H1 (cell line): Measurements from ENCODE around the gene GPR61. TPM values are rescaled to one million over a fixed set of nuclear protein-coding genes. Genes with fewer than 3 reads are reported as not detected.

Experiments used
- GABPA ChIP-seq: IDR thresholded peaks from 2 replicates; pipeline ENCODE4 v1.6.1; 2011; ENCODE audit warnings: mild to moderate bottlenecking, low read length, moderate library complexity, borderline replicate concordance; ENCODE audit not compliant: insufficient read depth
- JUND ChIP-seq: IDR thresholded peaks from 2 replicates; pipeline ENCODE4 v1.6.1; 2011; ENCODE audit warnings: mild to moderate bottlenecking, improper control_type of control experiment, low read length
- KDM4A ChIP-seq: IDR thresholded peaks from one replicate; pipeline ENCODE4 v1.7.1; 2012; ENCODE audit warnings: low read depth, mild to moderate bottlenecking, moderate library complexity, low read length, inconsistent platforms; ENCODE audit not compliant: severe bottlenecking
- MAFK ChIP-seq: IDR thresholded peaks from 2 replicates; pipeline ENCODE4 v1.6.1; 2012; ENCODE audit warnings: low read depth, mild to moderate bottlenecking, improper control_type of control experiment, low read length
- RBBP5 ChIP-seq: IDR thresholded peaks from 2 replicates; pipeline ENCODE4 v1.7.1; 2012; ENCODE audit warnings: low read depth, mild to moderate bottlenecking, inconsistent platforms, low read length, moderate library complexity, borderline replicate concordance
- RXRA ChIP-seq: IDR thresholded peaks from 2 replicates; pipeline ENCODE4 v1.6.1; 2011; ENCODE audit warnings: low read depth, mild to moderate bottlenecking, low read length, moderate library complexity; ENCODE audit not compliant: insufficient read depth
- SP4 ChIP-seq: IDR thresholded peaks from 2 replicates; pipeline ENCODE4 v1.6.1; 2012; ENCODE audit warnings: low read length, inconsistent platforms
- polyA plus RNA-seq, 7 experiments: library from polyadenylated mRNA; depleted of rRNA in 3 of 7; stranded (reverse) in 5 of 7; unstranded in 2 of 7; fragments of >200 nt in 5 of 7; fragments of 200-250 nt in 2 of 7; gene quantifications; 1 replicate in 5 of 7; 2 replicates in 1 of 7; 4 replicates in 1 of 7; pipeline versions ENCODE4 v1.2.1 to v1.2.3, GENCODE V29; 2011 to 2013; ENCODE audit warnings: missing spikeins in 2 of 7, mixed read lengths in 2 of 7
- total RNA-seq: library from RNA; stranded (reverse); fragmentation: NEBNext Ultra II Directional; extraction: Animal tissue kit (Norgen Biotek cat#: 25700); gene quantifications from 2 replicates; pipeline ENCODE4 v1.2.1, GENCODE V29; 2021
- TF ChIP-seq, protein P1 (sequence below): fragments of 300-600 bp; sonication (generic); IDR thresholded peaks from 2 replicates; pipeline ENCODE4 v1.7.1; 2012; ENCODE audit warnings: low read length, moderate library complexity, mild to moderate bottlenecking, inconsistent platforms; ENCODE audit not compliant: insufficient replicate concordance
- TF ChIP-seq, protein P2 (sequence below): IDR thresholded peaks from 2 replicates; pipeline ENCODE4 v1.6.1; 2012; ENCODE audit warnings: inconsistent platforms

The GPR61 gene
- total and polyA plus RNA-seq, 2 of the 8 experiments (the other 6 are each of a cell fraction or from before 2014, with no cell fraction given) = 0.41 to 0.53 TPM

DNA sequence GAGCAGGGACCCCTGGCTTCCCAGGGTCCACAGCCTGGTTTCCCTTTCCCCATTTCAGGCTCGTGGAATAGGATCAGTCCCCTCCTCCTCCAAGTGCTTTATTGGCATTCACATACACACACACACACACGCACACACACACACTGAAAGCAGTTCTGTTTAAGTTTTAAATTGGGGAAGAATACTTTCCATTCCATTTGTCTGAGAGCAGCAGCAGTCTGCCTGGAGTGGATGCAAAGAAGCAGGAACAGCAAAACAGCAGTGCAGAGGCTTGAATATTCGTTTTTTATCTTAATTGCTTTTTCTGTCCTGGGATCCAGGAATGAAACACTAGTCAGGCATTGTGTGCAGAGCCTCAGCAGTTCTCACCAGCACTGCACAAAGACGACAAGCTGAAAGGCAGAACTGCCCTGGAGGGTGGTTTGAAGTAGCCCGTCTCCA, 38.7 kb upstream of the GPR61 start (continued):
- TF ChIP-seq, protein P1, sequence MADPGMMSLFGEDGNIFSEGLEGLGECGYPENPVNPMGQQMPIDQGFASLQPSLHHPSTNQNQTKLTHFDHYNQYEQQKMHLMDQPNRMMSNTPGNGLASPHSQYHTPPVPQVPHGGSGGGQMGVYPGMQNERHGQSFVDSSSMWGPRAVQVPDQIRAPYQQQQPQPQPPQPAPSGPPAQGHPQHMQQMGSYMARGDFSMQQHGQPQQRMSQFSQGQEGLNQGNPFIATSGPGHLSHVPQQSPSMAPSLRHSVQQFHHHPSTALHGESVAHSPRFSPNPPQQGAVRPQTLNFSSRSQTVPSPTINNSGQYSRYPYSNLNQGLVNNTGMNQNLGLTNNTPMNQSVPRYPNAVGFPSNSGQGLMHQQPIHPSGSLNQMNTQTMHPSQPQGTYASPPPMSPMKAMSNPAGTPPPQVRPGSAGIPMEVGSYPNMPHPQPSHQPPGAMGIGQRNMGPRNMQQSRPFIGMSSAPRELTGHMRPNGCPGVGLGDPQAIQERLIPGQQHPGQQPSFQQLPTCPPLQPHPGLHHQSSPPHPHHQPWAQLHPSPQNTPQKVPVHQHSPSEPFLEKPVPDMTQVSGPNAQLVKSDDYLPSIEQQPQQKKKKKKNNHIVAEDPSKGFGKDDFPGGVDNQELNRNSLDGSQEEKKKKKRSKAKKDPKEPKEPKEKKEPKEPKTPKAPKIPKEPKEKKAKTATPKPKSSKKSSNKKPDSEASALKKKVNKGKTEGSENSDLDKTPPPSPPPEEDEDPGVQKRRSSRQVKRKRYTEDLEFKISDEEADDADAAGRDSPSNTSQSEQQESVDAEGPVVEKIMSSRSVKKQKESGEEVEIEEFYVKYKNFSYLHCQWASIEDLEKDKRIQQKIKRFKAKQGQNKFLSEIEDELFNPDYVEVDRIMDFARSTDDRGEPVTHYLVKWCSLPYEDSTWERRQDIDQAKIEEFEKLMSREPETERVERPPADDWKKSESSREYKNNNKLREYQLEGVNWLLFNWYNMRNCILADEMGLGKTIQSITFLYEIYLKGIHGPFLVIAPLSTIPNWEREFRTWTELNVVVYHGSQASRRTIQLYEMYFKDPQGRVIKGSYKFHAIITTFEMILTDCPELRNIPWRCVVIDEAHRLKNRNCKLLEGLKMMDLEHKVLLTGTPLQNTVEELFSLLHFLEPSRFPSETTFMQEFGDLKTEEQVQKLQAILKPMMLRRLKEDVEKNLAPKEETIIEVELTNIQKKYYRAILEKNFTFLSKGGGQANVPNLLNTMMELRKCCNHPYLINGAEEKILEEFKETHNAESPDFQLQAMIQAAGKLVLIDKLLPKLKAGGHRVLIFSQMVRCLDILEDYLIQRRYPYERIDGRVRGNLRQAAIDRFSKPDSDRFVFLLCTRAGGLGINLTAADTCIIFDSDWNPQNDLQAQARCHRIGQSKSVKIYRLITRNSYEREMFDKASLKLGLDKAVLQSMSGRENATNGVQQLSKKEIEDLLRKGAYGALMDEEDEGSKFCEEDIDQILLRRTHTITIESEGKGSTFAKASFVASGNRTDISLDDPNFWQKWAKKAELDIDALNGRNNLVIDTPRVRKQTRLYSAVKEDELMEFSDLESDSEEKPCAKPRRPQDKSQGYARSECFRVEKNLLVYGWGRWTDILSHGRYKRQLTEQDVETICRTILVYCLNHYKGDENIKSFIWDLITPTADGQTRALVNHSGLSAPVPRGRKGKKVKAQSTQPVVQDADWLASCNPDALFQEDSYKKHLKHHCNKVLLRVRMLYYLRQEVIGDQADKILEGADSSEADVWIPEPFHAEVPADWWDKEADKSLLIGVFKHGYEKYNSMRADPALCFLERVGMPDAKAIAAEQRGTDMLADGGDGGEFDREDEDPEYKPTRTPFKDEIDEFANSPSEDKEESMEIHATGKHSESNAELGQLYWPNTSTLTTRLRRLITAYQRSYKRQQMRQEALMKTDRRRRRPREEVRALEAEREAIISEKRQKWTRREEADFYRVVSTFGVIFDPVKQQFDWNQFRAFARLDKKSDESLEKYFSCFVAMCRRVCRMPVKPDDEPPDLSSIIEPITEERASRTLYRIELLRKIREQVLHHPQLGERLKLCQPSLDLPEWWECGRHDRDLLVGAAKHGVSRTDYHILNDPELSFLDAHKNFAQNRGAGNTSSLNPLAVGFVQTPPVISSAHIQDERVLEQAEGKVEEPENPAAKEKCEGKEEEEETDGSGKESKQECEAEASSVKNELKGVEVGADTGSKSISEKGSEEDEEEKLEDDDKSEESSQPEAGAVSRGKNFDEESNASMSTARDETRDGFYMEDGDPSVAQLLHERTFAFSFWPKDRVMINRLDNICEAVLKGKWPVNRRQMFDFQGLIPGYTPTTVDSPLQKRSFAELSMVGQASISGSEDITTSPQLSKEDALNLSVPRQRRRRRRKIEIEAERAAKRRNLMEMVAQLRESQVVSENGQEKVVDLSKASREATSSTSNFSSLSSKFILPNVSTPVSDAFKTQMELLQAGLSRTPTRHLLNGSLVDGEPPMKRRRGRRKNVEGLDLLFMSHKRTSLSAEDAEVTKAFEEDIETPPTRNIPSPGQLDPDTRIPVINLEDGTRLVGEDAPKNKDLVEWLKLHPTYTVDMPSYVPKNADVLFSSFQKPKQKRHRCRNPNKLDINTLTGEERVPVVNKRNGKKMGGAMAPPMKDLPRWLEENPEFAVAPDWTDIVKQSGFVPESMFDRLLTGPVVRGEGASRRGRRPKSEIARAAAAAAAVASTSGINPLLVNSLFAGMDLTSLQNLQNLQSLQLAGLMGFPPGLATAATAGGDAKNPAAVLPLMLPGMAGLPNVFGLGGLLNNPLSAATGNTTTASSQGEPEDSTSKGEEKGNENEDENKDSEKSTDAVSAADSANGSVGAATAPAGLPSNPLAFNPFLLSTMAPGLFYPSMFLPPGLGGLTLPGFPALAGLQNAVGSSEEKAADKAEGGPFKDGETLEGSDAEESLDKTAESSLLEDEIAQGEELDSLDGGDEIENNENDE = no peak
- TF ChIP-seq RBBP5 (no peak), MAFK (no peak), GABPA (no peak), JUND (no peak), KDM4A (no peak), RXRA (no peak), SP4 (no peak)
- TF ChIP-seq, protein P2, sequence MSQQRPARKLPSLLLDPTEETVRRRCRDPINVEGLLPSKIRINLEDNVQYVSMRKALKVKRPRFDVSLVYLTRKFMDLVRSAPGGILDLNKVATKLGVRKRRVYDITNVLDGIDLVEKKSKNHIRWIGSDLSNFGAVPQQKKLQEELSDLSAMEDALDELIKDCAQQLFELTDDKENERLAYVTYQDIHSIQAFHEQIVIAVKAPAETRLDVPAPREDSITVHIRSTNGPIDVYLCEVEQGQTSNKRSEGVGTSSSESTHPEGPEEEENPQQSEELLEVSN = no peak
